IPS-NIHi11 (cell line): Measurements from ENCODE around the gene XIAP.

Source experiments
- DNase-seq: peaks from one replicate; pipeline ENCODE4 v3.0.0; 2012; ENCODE audit warnings: mixed read lengths, low spot score

XIAP gene

GRCh38 chrX:123960956-123961267 is 101.1 kb downstream of the XIAP start:
- DNase-seq = no peak

DNA sequence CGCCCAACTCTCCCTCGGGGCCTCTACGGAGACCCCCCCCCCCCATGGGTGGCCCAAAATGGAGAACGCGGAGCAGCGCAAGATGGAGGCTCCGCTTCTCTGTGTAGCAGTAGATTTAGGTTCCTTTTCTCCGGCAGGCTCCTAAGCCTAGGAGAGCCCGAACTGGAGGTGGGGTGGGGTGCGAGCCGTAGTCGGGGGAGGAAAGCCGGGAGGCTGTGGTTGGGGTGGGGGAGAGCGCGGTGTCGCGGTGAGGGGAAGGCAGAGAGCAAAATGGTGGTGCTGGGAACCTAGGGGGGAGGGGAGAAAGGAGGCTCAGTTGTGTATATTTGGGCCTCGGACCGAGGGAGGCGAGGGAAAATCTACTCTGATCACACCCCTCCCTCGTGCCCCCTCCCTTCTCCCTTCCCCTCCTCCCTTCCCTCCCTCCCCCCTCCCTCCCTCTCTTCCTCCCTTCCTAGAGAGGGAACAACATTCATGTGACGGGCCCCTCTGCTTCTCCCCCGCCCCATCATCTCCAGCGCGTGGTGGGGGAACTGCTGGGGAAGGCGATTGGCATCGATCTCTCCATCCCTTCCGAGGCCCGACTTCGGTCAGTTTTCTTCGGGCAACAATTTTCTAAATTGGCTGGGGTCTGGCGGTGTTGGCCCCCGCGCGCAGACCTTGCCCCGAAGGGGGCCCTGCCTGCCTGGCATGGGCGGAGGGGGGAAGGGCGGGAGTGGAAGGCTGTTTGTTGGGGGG is 101.6 kb downstream of the XIAP start, which contains the start of gene STAG2:
Gene STAG2, plus strand, starts transcription at position 439 of the 738 bp plus-strand sequence. CDS start 60,922 bp downstream, outside the sequence.
- peak; percentile 15 for DNase-seq

DNA sequence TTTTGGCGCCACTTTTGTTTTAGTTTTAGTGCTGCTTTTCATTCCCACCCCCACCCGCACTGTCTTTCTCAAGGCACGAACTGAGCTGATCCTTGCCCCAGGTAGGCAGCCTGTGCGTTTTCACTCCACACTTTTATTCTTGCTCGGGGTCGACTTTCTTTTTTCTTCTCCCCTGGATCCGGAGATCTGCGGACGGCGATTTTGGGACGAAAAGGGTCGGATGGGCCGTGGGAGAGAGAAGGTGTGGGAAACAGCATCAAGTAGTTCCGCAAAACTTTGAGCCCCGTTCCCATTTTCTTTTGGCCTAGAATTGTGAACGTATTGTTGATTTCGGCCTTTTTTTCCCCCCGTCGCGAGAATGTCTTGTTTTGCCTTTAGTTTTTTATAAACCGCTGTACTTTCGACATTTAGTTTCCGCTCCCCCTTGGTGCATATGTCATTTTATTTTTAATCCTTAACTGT is 102.2 kb downstream of the XIAP start:
- DNase-seq = no peak

- peak; percentile 87 for DNase-seq
Observed at GRCh38 chrX:123962794-123963373, 103.0 kb downstream of the XIAP start.
